Heart left ventricle (tissue), 13 donors: Measurements from ENCODE around the gene CLPTM1.

ENCODE experiments used
- POLR2A ChIP-seq, 2 donors: fragments of 450-650 bp; IDR thresholded peaks; one replicate each; pipeline ENCODE4 v1.6.1; 2017; ENCODE audit warnings: antibody characterized with exemption in 2 of 2, mild to moderate bottlenecking in 2 of 2, moderate library complexity in 2 of 2
- TF ChIP-seq, protein P1 (sequence below), 12 donors: fragments of 200-600 bp; sonication (generic) in 4 of 12; IDR thresholded peaks; one replicate each; pipeline versions ENCODE4 v1.5.0 to v1.8.0; 2018 to 2022; ENCODE audit warnings: antibody characterized with exemption in 12 of 12, mild to moderate bottlenecking in 5 of 12
- donor health status: ischemic (EF 13 %, LVEDD 7.1; RV severe dilation, severe dysfunction).
- donor health status: DM: no; HTN: yes; CAD: no.
- donor health status: DM: no; HTN: no; CAD: no.
- donor health status: ischemic (EF 25% LVEDD 6.9; RV normal size, moderate dysfunction).
- donor health status: ischemic (EF 25% LVEDD 5.7; RV mildly dilated, moderate dysfunction).
- donor health status: ischemic (EF 35%, LVEDD 5.7; RV mildly dilated, moderate dysfunction).
- donor health status: nonischemic (EF 11% LVEDD 7.7; RV severe dilation, severe dysfunction).
- donor health status: DM: yes; HTN: yes; CAD: no.
- donor health status: PGD.
- donor health status: ischemic (EF 29% LVEDD 5.4; RV normal size, mild dysfunction).
- donor health status: nonischemic (EF 23%, LVEDD 6.1; RV moderate dilation, normal function).

DNA sequence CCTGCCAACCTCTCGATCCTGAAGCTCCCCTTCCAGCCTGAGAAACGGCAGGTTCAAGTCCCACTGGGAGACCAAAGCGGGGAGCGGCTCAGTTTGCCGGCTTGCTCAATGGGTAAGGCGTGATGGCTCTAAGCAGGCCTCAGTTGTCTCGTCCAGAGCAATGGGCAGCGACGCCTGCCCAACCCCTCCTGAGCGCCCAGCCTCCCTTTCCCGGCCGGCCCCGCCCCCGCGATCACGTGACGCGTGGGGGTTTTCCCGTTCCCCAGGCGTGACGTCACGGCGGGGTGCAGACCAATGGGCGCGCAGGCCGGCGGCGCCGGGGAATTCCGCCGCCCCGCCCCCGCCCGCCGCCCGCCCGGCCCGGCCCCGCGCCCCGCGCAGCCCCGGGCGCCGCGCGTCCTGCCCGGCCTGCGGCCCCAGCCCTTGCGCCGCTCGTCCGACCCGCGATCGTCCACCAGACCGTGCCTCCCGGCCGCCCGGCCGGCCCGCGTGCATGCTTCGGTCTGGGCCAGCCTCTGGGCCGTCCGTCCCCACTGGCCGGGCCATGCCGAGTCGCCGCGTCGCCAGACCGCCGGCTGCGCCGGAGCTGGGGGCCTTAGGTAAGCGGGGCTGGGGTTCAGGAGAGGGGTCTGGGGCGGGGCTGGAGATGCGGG lies 46.0 kb downstream of the CLPTM1 start, which contains the start of gene RELB:
- TF ChIP-seq, protein P1, sequence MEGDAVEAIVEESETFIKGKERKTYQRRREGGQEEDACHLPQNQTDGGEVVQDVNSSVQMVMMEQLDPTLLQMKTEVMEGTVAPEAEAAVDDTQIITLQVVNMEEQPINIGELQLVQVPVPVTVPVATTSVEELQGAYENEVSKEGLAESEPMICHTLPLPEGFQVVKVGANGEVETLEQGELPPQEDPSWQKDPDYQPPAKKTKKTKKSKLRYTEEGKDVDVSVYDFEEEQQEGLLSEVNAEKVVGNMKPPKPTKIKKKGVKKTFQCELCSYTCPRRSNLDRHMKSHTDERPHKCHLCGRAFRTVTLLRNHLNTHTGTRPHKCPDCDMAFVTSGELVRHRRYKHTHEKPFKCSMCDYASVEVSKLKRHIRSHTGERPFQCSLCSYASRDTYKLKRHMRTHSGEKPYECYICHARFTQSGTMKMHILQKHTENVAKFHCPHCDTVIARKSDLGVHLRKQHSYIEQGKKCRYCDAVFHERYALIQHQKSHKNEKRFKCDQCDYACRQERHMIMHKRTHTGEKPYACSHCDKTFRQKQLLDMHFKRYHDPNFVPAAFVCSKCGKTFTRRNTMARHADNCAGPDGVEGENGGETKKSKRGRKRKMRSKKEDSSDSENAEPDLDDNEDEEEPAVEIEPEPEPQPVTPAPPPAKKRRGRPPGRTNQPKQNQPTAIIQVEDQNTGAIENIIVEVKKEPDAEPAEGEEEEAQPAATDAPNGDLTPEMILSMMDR (IDR thresholded peaks at IDR 0.05), result no peak
- TF ChIP-seq POLR2A (IDR thresholded peaks at IDR 0.05), result no peak
